ENCODE data around the gene MSANTD2. TPM values are rescaled to one million over a fixed set of nuclear protein-coding genes. Genes with fewer than 3 reads are reported as not detected.

MSANTD2 gene
- total and polyA plus RNA-seq, 9 of the 15 experiments (the other 6 are each of a cell fraction or from before 2014, with no cell fraction given) = 1.3 to 9.9 (median 5.3) TPM

DNA sequence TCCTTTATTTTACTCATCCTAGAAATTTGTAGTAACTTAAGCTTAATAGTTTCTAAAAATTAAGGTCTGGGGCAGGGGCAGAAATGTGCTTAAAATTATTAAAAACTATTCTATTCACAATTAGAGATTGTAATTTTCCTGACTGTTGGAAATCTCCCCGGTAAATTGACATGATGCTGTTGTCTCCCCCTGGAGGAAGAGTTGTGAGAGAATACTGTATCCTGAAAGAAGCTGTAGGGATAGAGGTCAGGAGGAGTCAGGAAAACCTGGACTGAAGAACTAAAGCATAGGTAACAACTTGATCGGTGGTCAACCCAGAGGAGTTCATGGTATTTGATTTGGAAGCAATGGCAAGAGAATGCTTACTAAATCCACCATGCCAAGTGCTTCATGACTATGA is 21.9 kb downstream of the MSANTD2 start:
- 18% methylated on average over 2 of the region's 2 CpGs for WGBS (ENCODE audit: insufficient coverage, low coverage, missing lambda C conversion rate)
- DNase-seq (ENCODE audit: extremely low read depth in 1 of 4, low spot score in 3 of 4) (no peak), ATAC-seq (no peak), FAIRE-seq (no peak)
- TF ChIP-seq, protein P1, sequence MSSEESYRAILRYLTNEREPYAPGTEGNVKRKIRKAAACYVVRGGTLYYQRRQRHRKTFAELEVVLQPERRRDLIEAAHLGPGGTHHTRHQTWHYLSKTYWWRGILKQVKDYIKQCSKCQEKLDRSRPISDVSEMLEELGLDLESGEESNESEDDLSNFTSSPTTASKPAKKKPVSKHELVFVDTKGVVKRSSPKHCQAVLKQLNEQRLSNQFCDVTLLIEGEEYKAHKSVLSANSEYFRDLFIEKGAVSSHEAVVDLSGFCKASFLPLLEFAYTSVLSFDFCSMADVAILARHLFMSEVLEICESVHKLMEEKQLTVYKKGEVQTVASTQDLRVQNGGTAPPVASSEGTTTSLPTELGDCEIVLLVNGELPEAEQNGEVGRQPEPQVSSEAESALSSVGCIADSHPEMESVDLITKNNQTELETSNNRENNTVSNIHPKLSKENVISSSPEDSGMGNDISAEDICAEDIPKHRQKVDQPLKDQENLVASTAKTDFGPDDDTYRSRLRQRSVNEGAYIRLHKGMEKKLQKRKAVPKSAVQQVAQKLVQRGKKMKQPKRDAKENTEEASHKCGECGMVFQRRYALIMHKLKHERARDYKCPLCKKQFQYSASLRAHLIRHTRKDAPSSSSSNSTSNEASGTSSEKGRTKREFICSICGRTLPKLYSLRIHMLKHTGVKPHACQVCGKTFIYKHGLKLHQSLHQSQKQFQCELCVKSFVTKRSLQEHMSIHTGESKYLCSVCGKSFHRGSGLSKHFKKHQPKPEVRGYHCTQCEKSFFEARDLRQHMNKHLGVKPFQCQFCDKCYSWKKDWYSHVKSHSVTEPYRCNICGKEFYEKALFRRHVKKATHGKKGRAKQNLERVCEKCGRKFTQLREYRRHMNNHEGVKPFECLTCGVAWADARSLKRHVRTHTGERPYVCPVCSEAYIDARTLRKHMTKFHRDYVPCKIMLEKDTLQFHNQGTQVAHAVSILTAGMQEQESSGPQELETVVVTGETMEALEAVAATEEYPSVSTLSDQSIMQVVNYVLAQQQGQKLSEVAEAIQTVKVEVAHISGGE (CRISPR knock-in tag; IDR thresholded peaks at IDR 0.05) = no peak
- TF ChIP-seq, protein P2, sequence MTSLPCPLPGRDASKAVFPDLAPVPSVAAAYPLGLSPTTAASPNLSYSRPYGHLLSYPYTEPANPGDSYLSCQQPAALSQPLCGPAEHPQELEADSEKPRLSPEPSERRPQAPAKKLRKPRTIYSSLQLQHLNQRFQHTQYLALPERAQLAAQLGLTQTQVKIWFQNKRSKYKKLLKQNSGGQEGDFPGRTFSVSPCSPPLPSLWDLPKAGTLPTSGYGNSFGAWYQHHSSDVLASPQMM (CRISPR knock-in tag; IDR thresholded peaks at IDR 0.05) = no peak
- TF ChIP-seq ZNF146 (CRISPR knock-in tag; IDR thresholded peaks at IDR 0.05; ENCODE audit: unreplicated experiment) (no peak), RAD21 (CRISPR knock-in tag; conservative IDR thresholded peaks at IDR 0.05 in 1 of 2, IDR thresholded peaks at IDR 0.05 in 1 of 2) (peak in 1 of 2 experiments; percentile 46; a peak in 2 of 4 replicates), ZNF41 (CRISPR knock-in tag; conservative IDR thresholded peaks at IDR 0.05) (no peak), HDAC3 (IDR thresholded peaks at IDR 0.05; ENCODE audit: borderline replicate concordance, partially characterized antibody) (no peak), NR3C1 (CRISPR knock-in tag; IDR thresholded peaks at IDR 0.05) (no peak), ZBTB1 (CRISPR knock-in tag; IDR thresholded peaks at IDR 0.05; ENCODE audit: borderline replicate concordance, low read depth) (no peak)
- TF ChIP-seq, protein P3, sequence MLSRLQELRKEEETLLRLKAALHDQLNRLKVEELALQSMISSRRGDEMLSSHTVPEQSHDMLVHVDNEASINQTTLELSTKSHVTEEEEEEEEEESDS (CRISPR knock-in tag; IDR thresholded peaks at IDR 0.05) = no peak
- TF ChIP-seq, protein P4, sequence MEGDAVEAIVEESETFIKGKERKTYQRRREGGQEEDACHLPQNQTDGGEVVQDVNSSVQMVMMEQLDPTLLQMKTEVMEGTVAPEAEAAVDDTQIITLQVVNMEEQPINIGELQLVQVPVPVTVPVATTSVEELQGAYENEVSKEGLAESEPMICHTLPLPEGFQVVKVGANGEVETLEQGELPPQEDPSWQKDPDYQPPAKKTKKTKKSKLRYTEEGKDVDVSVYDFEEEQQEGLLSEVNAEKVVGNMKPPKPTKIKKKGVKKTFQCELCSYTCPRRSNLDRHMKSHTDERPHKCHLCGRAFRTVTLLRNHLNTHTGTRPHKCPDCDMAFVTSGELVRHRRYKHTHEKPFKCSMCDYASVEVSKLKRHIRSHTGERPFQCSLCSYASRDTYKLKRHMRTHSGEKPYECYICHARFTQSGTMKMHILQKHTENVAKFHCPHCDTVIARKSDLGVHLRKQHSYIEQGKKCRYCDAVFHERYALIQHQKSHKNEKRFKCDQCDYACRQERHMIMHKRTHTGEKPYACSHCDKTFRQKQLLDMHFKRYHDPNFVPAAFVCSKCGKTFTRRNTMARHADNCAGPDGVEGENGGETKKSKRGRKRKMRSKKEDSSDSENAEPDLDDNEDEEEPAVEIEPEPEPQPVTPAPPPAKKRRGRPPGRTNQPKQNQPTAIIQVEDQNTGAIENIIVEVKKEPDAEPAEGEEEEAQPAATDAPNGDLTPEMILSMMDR (IDR thresholded peaks at IDR 0.05 in 2 of 3, conservative IDR thresholded peaks at IDR 0.05 in 1 of 3; ENCODE audit: insufficient read depth in 2 of 3, low read depth in 1 of 3, low read length in 3 of 3) = peak; percentile 26 to 39 (median 29); a peak in 3 of 6 replicates
- H3K36me3 ChIP-seq (ENCODE audit: control insufficient read depth, insufficient read depth, low read length) = no peaks in the 10 kb centered on the region
- H3K27ac ChIP-seq (ENCODE audit: extremely low read depth, low read depth, low read length) = no peak overlapping the region
- in situ Hi-C loops (cut with MboI) = no loop called here
- ChIA-PET CTCF (ENCODE audit: low intra/inter-chr PET ratio) (no interaction called here), POLR2A (no interaction called here)
- no peak overlapping the region for H2AFZ ChIP-seq (ENCODE audit: low read depth, low read length)
- H3K9me3 ChIP-seq (replicated peaks; ENCODE audit: control insufficient read depth, insufficient read depth, low read depth, low read length) = no peaks in the 10 kb centered on the region
- H3K79me2 ChIP-seq (ENCODE audit: control insufficient read depth, insufficient read depth, low read length) = no peaks in the 10 kb centered on the region
- no peaks in the 10 kb centered on the region for H3K4me1 ChIP-seq (replicated peaks in 1 of 2; ENCODE audit: control insufficient read depth in 2 of 2, insufficient read depth in 2 of 2, low read length in 2 of 2)
- no TSS peak for BruUV-seq (replicated peaks)
- no peaks in the 10 kb centered on the region for H3K27me3 ChIP-seq (ENCODE audit: control insufficient read depth in 2 of 2, insufficient read depth in 2 of 2, low read length in 2 of 2)
- intact Hi-C loops (cut with micrococcal nuclease) = no loop called here
- no peaks in the 10 kb centered on the region for H3K9me1 ChIP-seq (ENCODE audit: control insufficient read depth, insufficient read depth, low read length)
- H3K9ac ChIP-seq (ENCODE audit: insufficient read depth in 1 of 2, low read depth in 2 of 2, low read length in 2 of 2) = no peak overlapping the region
- H4K20me1 ChIP-seq (replicated peaks; ENCODE audit: control insufficient read depth, insufficient read depth, low read length) = no peaks in the 10 kb centered on the region
- no peak overlapping the region for H3K4me2 ChIP-seq (ENCODE audit: insufficient read depth, low read length)
- no peak overlapping the region for H3K4me3 ChIP-seq
